Spleen (tissue), 3 donors: ENCODE measurements around the gene ZBTB26.

ENCODE experiments used
- POLR2A ChIP-seq, 3 donors: fragments of 450-650 bp; IDR thresholded peaks; one replicate each; pipeline ENCODE4 v1.5.1; 2017; ENCODE audit warnings: antibody characterized with exemption in 3 of 3, mild to moderate bottlenecking in 1 of 3
- POLR2AphosphoS5 ChIP-seq, 3 donors: sonication (generic); formaldehyde crosslinking; IDR thresholded peaks; one replicate each; pipeline ENCODE4 v1.5.1; 2017; ENCODE audit warnings: antibody characterized with exemption in 3 of 3

- peak in 1 of 3 donors; percentile 61 for TF ChIP-seq POLR2A (IDR thresholded peaks at IDR 0.05)
- peak; percentile 86 to 94 (median 90) for TF ChIP-seq POLR2AphosphoS5 (IDR thresholded peaks at IDR 0.05)
Measured at GRCh38 chr9:122940749-122941581, 9.7 kb upstream of the ZBTB26 start, which contains the start of gene RABGAP1.
